HepG2 (cell line): ENCODE data around the gene DTX4. TPM values are rescaled to one million over a fixed set of nuclear protein-coding genes. Genes with fewer than 3 reads are reported as not detected.
A peak's percentile ranks its signal among the peaks of the same experiment; 100 is the strongest.

Experiments
- ATAC-seq: fragments of 200-7000 bp; cut with Tn5 transposase; 3 replicates; pipeline ENCODE4 v1.9.1; 2020; ENCODE audit warnings: mild to moderate bottlenecking, moderate library complexity
- BruUV-seq: library from RNA; stranded (reverse); fragments of 400-500 nt; replicated peaks from 2 replicates; lab custom pipeline; 2021; lab: Mats Ljungman, UMichigan
- CTCF ChIA-PET: fragments of 300-600 bp; formaldehyde crosslinking; extraction: SDS; loops from one replicate; lab custom pipeline; 2021; ENCODE audit warnings: low total read pairs, inconsistent platforms, low intra/inter-chr PET ratio; lab: Yijun Ruan, JAX
- POLR2A ChIA-PET: fragments of 350-600 bp; sonication (Branson Sonifier 250); formaldehyde crosslinking; loops from one replicate; lab custom pipeline; 2020; ENCODE audit warnings: antibody characterized with exemption, inconsistent platforms; lab: Yijun Ruan, JAX
- DNase-seq: peaks from one replicate; pipeline ENCODE4 v3.0.0-alpha.2; 2015; ENCODE audit warnings: low spot score
- FAIRE-seq: peaks from 3 replicates; lab custom pipeline; 2011; peaks lifted over from hg19 to GRCh38; lab: Jason Lieb, UNC
- H2AFZ ChIP-seq: one replicate; pipeline ENCODE4 v1.6.1; 2011; ENCODE audit warnings: low read length, inconsistent platforms
- H3K27ac ChIP-seq: fragments of 300-600 bp; 3 replicates; pipeline ENCODE4 v1.8.0; 2011; ENCODE audit warnings: mixed run types, mild to moderate bottlenecking, mixed read lengths, low read length, inconsistent platforms; ENCODE audit not compliant: insufficient read depth; ENCODE audit errors: extremely low read length
- H3K27me3 ChIP-seq, 2 experiments: fragments of 200-600 bp in 1 of 2; 2 replicates in 1 of 2; 3 replicates in 1 of 2; pipeline versions ENCODE4 v1.6.0 to v1.8.0; 2011; ENCODE audit warnings: low read length in 2 of 2, mild to moderate bottlenecking in 2 of 2, moderate library complexity in 2 of 2, inconsistent platforms in 1 of 2; ENCODE audit not compliant: insufficient read depth in 2 of 2, control insufficient read depth in 1 of 2
- H3K36me3 ChIP-seq, 2 experiments: fragments of 200-600 bp in 1 of 2; replicated peaks in 1 of 2; 2 replicates in 1 of 2; 3 replicates in 1 of 2; pipeline versions ENCODE4 v1.5.1 to v1.8.0; 2011; ENCODE audit warnings: low read length in 2 of 2, inconsistent platforms in 1 of 2; ENCODE audit not compliant: insufficient read depth in 2 of 2, control insufficient read depth in 1 of 2
- H3K4me1 ChIP-seq: 2 replicates; pipeline ENCODE4 v1.5.1; 2012; ENCODE audit warnings: low read length, inconsistent platforms; ENCODE audit not compliant: insufficient read depth
- H3K4me2 ChIP-seq: 2 replicates; pipeline ENCODE4 v1.6.0; 2011; ENCODE audit warnings: low read depth, low read length, inconsistent platforms
- H3K4me3 ChIP-seq, 3 experiments: fragments of 200-600 bp in 1 of 3; sonication (generic), shearing (Covaris generic) in 1 of 3; replicated peaks in 1 of 3; 2 replicates each; pipeline ENCODE4 v1.5.1; 2011 to 2016; ENCODE audit warnings: low read length in 3 of 3, inconsistent platforms in 2 of 3, low read depth in 2 of 3, mild to moderate bottlenecking in 2 of 3, control low read depth in 1 of 3, mixed read lengths in 1 of 3; ENCODE audit not compliant: insufficient read depth in 1 of 3
- H3K79me2 ChIP-seq: one replicate; pipeline ENCODE4 v1.6.1; 2011; ENCODE audit warnings: low read length, inconsistent platforms; ENCODE audit not compliant: insufficient read depth
- H3K9ac ChIP-seq: 2 replicates; pipeline ENCODE4 v1.6.0; 2011; ENCODE audit warnings: mild to moderate bottlenecking, low read depth, low read length, inconsistent platforms; ENCODE audit not compliant: insufficient read depth
- H3K9me3 ChIP-seq: 2 replicates; pipeline ENCODE4 v1.5.1; 2012; ENCODE audit warnings: mild to moderate bottlenecking, low read length
- H4K20me1 ChIP-seq: 2 replicates; pipeline ENCODE4 v1.6.0; 2011; ENCODE audit warnings: inconsistent platforms, mild to moderate bottlenecking, low read length, moderate library complexity; ENCODE audit not compliant: insufficient read depth
- ATF7 ChIP-seq, 2 experiments: fragments of 450-650 bp in 1 of 2; sonication (generic) in 1 of 2; formaldehyde crosslinking in 1 of 2; IDR thresholded peaks; 2 replicates each; pipeline versions ENCODE4 v1.4.0 to v1.6.1; 2016 to 2020; ENCODE audit warnings: antibody characterized with exemption in 1 of 2, mild to moderate bottlenecking in 1 of 2, missing genetic modification reagents in 1 of 2
- HES4 ChIP-seq: sonication (generic); formaldehyde crosslinking; IDR thresholded peaks from 2 replicates; pipeline ENCODE4 v1.9.0; 2021; ENCODE audit warnings: mild to moderate bottlenecking, missing genetic modification reagents, borderline replicate concordance
- MAFF ChIP-seq: IDR thresholded peaks from 2 replicates; pipeline ENCODE4 v1.6.1; 2011; ENCODE audit warnings: low read depth, low read length, improper control_type of control experiment
- MAFK ChIP-seq, 2 experiments: IDR thresholded peaks in 1 of 2; conservative IDR thresholded peaks in 1 of 2; 2 replicates each; pipeline ENCODE4 v1.6.1; 2011; ENCODE audit warnings: improper control_type of control experiment in 2 of 2, low read length in 2 of 2
- SMAD1 ChIP-seq: sonication (generic); formaldehyde crosslinking; IDR thresholded peaks from 2 replicates; pipeline ENCODE4 v1.4.0; 2020; ENCODE audit warnings: missing genetic modification reagents, low read depth, mild to moderate bottlenecking, borderline replicate concordance
- ZNF296 ChIP-seq: sonication (generic); formaldehyde crosslinking; conservative IDR thresholded peaks from 2 replicates; pipeline ENCODE4 v1.5.0; 2020; ENCODE audit warnings: mild to moderate bottlenecking, missing genetic modification reagents
- WGBS: methylation state at CpG from one replicate; pipeline ENCODE4 v1.1.6; 2017; ENCODE audit warnings: low lambda C conversion rate; 5-methylcytosine and 5-hydroxymethylcytosine counted together
- in situ Hi-C: cut with HindIII; loops from 2 replicates; pipeline ENCODE4 v1.10.0; 2017; ENCODE audit warnings: low pct_unique_long_range_greater_than_20kb; ENCODE audit not compliant: extremely low pct_ligation_motif_present
- intact Hi-C: fragments of 100-400 bp; cut with micrococcal nuclease; formaldehyde crosslinking; loops from one replicate; pipeline ENCODE4 v1.10.0; 2022; ENCODE audit not compliant: unreplicated experiment
- polyA plus RNA-seq, 8 experiments: library from polyadenylated mRNA; depleted of rRNA in 3 of 8; stranded (reverse) in 7 of 8; unstranded in 1 of 8; fragments of >200 nt; fragmentation: Illumina TruSeq in 4 of 8; extraction: Trizol in 4 of 8; gene quantifications; 2 replicates each; pipeline versions ENCODE4 v1.2.1 to v1.2.3, GENCODE V29; 2011 to 2016; ENCODE audit warnings: low read depth in 4 of 8, missing spikeins in 1 of 8, mixed read lengths in 1 of 8; ENCODE audit not compliant: insufficient read depth in 1 of 8
- total RNA-seq, 5 experiments: library from RNA; depleted of rRNA; stranded (reverse); fragments of >200 nt; fragmentation: Illumina TruSeq; extraction: Trizol; gene quantifications; 2 replicates each; pipeline ENCODE4 v1.2.3, GENCODE V29; 2016; ENCODE audit warnings: low read depth in 1 of 5
- TF ChIP-seq, protein P1 (sequence below): sonication (generic); formaldehyde crosslinking; IDR thresholded peaks from 2 replicates; pipeline ENCODE4 v1.5.0; 2020; ENCODE audit warnings: missing genetic modification reagents

DTX4 gene
- total and polyA plus RNA-seq, 2 of the 13 experiments (the other 11 are each of a cell fraction or from before 2014, with no cell fraction given) = 0.67 to 5.6 TPM

DNA sequence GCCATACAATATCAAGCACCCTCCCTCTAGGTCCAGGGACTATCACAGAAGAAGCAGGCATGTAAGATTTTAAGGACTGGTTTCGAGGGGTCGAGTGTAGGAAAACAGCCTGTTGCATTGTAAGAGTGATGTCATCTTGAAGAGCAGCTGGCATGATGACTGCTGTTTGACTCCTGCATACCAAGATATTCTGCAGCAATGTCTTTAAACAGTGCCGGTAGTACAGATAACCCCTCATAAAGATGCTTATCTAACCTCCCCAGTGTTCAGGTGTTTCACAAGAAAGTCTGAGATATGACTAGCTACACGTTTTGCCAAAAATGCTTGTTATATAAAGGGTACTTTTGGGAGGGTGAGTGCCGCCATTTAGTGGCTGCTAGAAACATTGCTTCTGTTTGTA is 17.3 kb upstream of the DTX4 start:
- WGBS = 40% methylated on average over 5 of the region's 5 CpGs
- Histone ChIP-seq H3K4me3 (no peak overlapping the region), H3K9me3 (no peaks in the 10 kb centered on the region), H2AFZ (no peak overlapping the region), H3K36me3 (no peaks in the 10 kb centered on the region), H3K9ac (no peak overlapping the region), H4K20me1 (no peaks in the 10 kb centered on the region), H3K27me3 (no peaks in the 10 kb centered on the region), H3K4me1 (no peaks in the 10 kb centered on the region), H3K27ac (no peak overlapping the region), H3K4me2 (no peak overlapping the region), H3K79me2 (no peaks in the 10 kb centered on the region)
- FAIRE-seq = no peak
- no peak for TF ChIP-seq SMAD1 (CRISPR knock-in tag)
- TF ChIP-seq ATF7 (IDR thresholded peaks at IDR 0.05) = peak; percentile 61
- no peak for TF ChIP-seq ATF7 (CRISPR knock-in tag; IDR thresholded peaks at IDR 0.05)
- no peak for TF ChIP-seq ZNF296 (CRISPR knock-in tag)
- POLR2A ChIA-PET = no interaction called here
- no TSS peak for BruUV-seq
- no peak for ATAC-seq
- DNase-seq = no peak
- intact Hi-C loops (no loop called here), in situ Hi-C loops (no loop called here)
- CTCF ChIA-PET = no interaction called here

DNA sequence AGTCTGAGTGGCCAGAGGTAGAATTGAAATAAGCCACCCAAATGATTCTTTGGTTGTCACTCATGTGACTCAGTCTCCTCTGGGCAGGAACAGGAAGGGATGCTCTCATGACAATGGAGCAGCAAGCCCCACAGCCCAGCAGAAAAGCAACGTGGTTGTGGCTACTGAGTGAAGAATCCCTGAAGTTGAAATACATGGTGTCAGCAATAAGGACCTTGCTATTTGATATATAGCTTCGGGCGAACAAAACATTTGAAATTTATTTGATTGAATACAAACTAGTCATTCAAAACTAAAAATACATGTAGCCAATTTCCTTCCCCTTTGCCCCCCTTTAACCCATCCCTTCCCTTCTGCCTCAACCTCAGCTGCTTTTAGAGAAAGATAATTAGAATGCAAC is 14.5 kb upstream of the DTX4 start:
- intact Hi-C loops = no loop called here
- DNase-seq = no peak
- in situ Hi-C loops = no loop called here

More for the DNA sequence above, 14.5 kb upstream of the DTX4 start:
- Histone ChIP-seq H4K20me1 (no peaks in the 10 kb centered on the region), H2AFZ (no peak overlapping the region), H3K27ac (no peak overlapping the region), H3K36me3 (no peaks in the 10 kb centered on the region), H3K4me3 (no peak overlapping the region), H3K9ac (no peak overlapping the region)
- ATAC-seq (no peak), FAIRE-seq (no peak)
- POLR2A ChIA-PET = interaction anchor here (1.5 kb wide), 1 partner anchor 15 kb away, joined by 10 read pairs; the partner anchor contains the start of gene FAM111A
- WGBS = 28% methylated on average over 3 of the region's 3 CpGs
- no TSS peak for BruUV-seq
- TF ChIP-seq MAFF = peak; percentile 68
- no peak for TF ChIP-seq HES4 (CRISPR knock-in tag)
- TF ChIP-seq, protein P1, sequence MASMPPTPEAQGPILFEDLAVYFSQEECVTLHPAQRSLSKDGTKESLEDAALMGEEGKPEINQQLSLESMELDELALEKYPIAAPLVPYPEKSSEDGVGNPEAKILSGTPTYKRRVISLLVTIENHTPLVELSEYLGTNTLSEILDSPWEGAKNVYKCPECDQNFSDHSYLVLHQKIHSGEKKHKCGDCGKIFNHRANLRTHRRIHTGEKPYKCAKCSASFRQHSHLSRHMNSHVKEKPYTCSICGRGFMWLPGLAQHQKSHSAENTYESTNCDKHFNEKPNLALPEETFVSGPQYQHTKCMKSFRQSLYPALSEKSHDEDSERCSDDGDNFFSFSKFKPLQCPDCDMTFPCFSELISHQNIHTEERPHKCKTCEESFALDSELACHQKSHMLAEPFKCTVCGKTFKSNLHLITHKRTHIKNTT = no peak
- TF ChIP-seq MAFK (conservative IDR thresholded peaks at IDR 0.05 in 1 of 2, IDR thresholded peaks at IDR 0.05 in 1 of 2; ENCODE audit: low read length in 2 of 2) = peak; percentile 62 to 76
- TF ChIP-seq, all 625 proteins: peak for 2
- CTCF ChIA-PET = interaction anchor here (1.7 kb wide), 1 partner anchor 22 kb away, joined by 7 read pairs; no protein-coding TSS in a partner anchor
- Histone ChIP-seq H3K4me1 (no peaks in the 10 kb centered on the region), H3K9me3 (no peaks in the 10 kb centered on the region), H3K79me2 (no peaks in the 10 kb centered on the region), H3K4me2 (no peak overlapping the region), H3K27me3 (no peaks in the 10 kb centered on the region; a peak in 1 of 5 replicates)
